Endothelial cell of umbilical vein (primary cell): ENCODE data around the gene SMARCA1. TPM values are rescaled to one million over a fixed set of nuclear protein-coding genes. Genes with fewer than 3 reads are reported as not detected.

Experiments
- BruUV-seq: library from RNA; stranded (reverse); fragments of 400-500 nt; replicated peaks from 2 replicates; lab custom pipeline; 2021; lab: Mats Ljungman, UMichigan
- CTCF ChIA-PET: fragments of 300-600, 350-600 bp; sonication (Branson Sonifier 250); formaldehyde crosslinking; loops from one replicate; lab custom pipeline; 2021; ENCODE audit warnings: antibody characterized with exemption, inconsistent platforms; lab: Charles Lee
- POLR2A ChIA-PET: fragments of 300-600, 350-600 bp; sonication (Branson Sonifier 250); formaldehyde crosslinking; loops from one replicate; lab custom pipeline; 2021; ENCODE audit warnings: antibody characterized with exemption, inconsistent platforms; lab: Charles Lee
- DNase-seq: peaks from one replicate; pipeline ENCODE4 v3.0.0-alpha.2; 2011; ENCODE audit warnings: low read depth, low spot score
- FAIRE-seq: peaks from 2 replicates; lab custom pipeline; 2011; peaks lifted over from hg19 to GRCh38; lab: Jason Lieb, UNC
- H2AFZ ChIP-seq: 2 replicates; pipeline ENCODE4 v1.6.0; 2012; ENCODE audit warnings: low read depth, low read length, control low read depth, inconsistent platforms
- H3K27ac ChIP-seq: 2 replicates; pipeline ENCODE4 v1.5.1; 2011; ENCODE audit warnings: low read depth, mild to moderate bottlenecking, control low read depth, low read length, moderate library complexity; ENCODE audit not compliant: insufficient read depth
- H3K27me3 ChIP-seq, 2 experiments: 2 replicates each; pipeline versions ENCODE4 v1.6.0 to v1.6.1; 2011; ENCODE audit warnings: low read length in 2 of 2, mixed read lengths in 1 of 2; ENCODE audit not compliant: control insufficient read depth in 2 of 2, insufficient read depth in 2 of 2
- H3K36me3 ChIP-seq, 2 experiments: 2 replicates in 1 of 2; 3 replicates in 1 of 2; pipeline ENCODE4 v1.5.1; 2011; ENCODE audit warnings: low read length in 2 of 2, mild to moderate bottlenecking in 1 of 2, moderate library complexity in 1 of 2; ENCODE audit not compliant: control insufficient read depth in 2 of 2, insufficient read depth in 2 of 2; ENCODE audit errors: extremely low read depth in 1 of 2
- H3K4me1 ChIP-seq: 3 replicates; pipeline ENCODE4 v1.5.1; 2011; ENCODE audit warnings: mild to moderate bottlenecking, low read length; ENCODE audit not compliant: control insufficient read depth, insufficient read depth; ENCODE audit errors: extremely low read depth
- H3K4me2 ChIP-seq: 2 replicates; pipeline ENCODE4 v1.6.1; 2011; ENCODE audit warnings: low read length, control low read depth, mixed read lengths; ENCODE audit not compliant: insufficient read depth
- H3K4me3 ChIP-seq, 3 experiments: fragments of 200-600 bp in 1 of 3; sonication (generic), shearing (Covaris generic) in 1 of 3; replicated peaks in 1 of 3; 2 replicates each; pipeline ENCODE4 v1.5.1; 2011 to 2016; ENCODE audit warnings: control low read depth in 3 of 3, low read length in 3 of 3, mild to moderate bottlenecking in 2 of 3, inconsistent platforms in 1 of 3, low read depth in 1 of 3, moderate library complexity in 1 of 3; ENCODE audit not compliant: insufficient read depth in 1 of 3
- H3K79me2 ChIP-seq: 2 replicates; pipeline ENCODE4 v1.6.0; 2012; ENCODE audit warnings: low read length, inconsistent platforms; ENCODE audit not compliant: control insufficient read depth, insufficient read depth
- H3K9ac ChIP-seq: replicated peaks from 2 replicates; pipeline ENCODE3; 2011; ENCODE audit warnings: low read length, control low read depth; ENCODE audit not compliant: insufficient read depth; ENCODE audit errors: extremely low read depth
- H3K9me1 ChIP-seq: replicated peaks from 3 replicates; pipeline ENCODE4 v1.6.0; 2011; ENCODE audit warnings: mild to moderate bottlenecking, low read length; ENCODE audit not compliant: control insufficient read depth, insufficient read depth; ENCODE audit errors: extremely low read depth
- H3K9me3 ChIP-seq: replicated peaks from 2 replicates; pipeline ENCODE4 v1.5.1; 2012; ENCODE audit warnings: low read length, inconsistent platforms; ENCODE audit not compliant: control insufficient read depth, insufficient read depth
- H4K20me1 ChIP-seq: replicated peaks from 2 replicates; pipeline ENCODE3; 2011; ENCODE audit warnings: mild to moderate bottlenecking, low read length; ENCODE audit not compliant: control insufficient read depth, insufficient read depth; ENCODE audit errors: extremely low read depth
- EZH2 ChIP-seq: IDR thresholded peaks from 2 replicates; pipeline ENCODE4 v1.6.1; 2012; ENCODE audit warnings: borderline replicate concordance, low read depth, mild to moderate bottlenecking, moderate library complexity, low read length, inconsistent platforms; ENCODE audit not compliant: severe bottlenecking
- FOS ChIP-seq: IDR thresholded peaks from 2 replicates; pipeline ENCODE4 v1.6.1; 2011; ENCODE audit warnings: mild to moderate bottlenecking, low read length, moderate library complexity, borderline replicate concordance; ENCODE audit not compliant: insufficient read depth
- GATA2 ChIP-seq: IDR thresholded peaks from 2 replicates; pipeline ENCODE4 v1.7.0; 2011; ENCODE audit warnings: low read depth, mild to moderate bottlenecking, moderate library complexity, mixed read lengths, low read length; ENCODE audit not compliant: insufficient read length, insufficient read depth
- JUN ChIP-seq: IDR thresholded peaks from 2 replicates; pipeline ENCODE4 v1.6.1; 2011; ENCODE audit warnings: borderline replicate concordance, low read depth; ENCODE audit not compliant: insufficient read length, insufficient read depth
- MYC ChIP-seq: IDR thresholded peaks from one replicate; pipeline ENCODE4 v1.6.1; 2011; ENCODE audit warnings: mild to moderate bottlenecking, low read depth, low read length
- POLR2A ChIP-seq: IDR thresholded peaks from 2 replicates; pipeline ENCODE4 v1.6.1; 2012; ENCODE audit warnings: low read depth, mild to moderate bottlenecking, control low read depth, low read length
- POLR2AphosphoS5 ChIP-seq: IDR thresholded peaks from 2 replicates; pipeline ENCODE4 v1.6.1; 2012; ENCODE audit warnings: low read depth, mild to moderate bottlenecking, control low read depth, low read length, moderate library complexity; ENCODE audit not compliant: insufficient read depth
- dilution Hi-C: fragments of 300-500 bp; cut with MboI; formaldehyde crosslinking; loops from one replicate; pipeline ENCODE4 v1.15.0; 2019; ENCODE audit warnings: low sequenced_read_pairs; ENCODE audit not compliant: extremely low pct_ligation_motif_present
- intact Hi-C: fragments of 100-400 bp; cut with micrococcal nuclease; formaldehyde crosslinking; loops from one replicate; pipeline ENCODE4 v1.10.0; 2022
- polyA plus RNA-seq, 4 experiments: library from polyadenylated mRNA; depleted of rRNA in 3 of 4; stranded (reverse) in 3 of 4; unstranded in 1 of 4; fragments of >200 nt; gene quantifications; 2 replicates each; pipeline versions ENCODE4 v1.2.1 to v1.2.3, GENCODE V29; 2011 to 2012; ENCODE audit warnings: missing spikeins in 1 of 4
- total RNA-seq: library from RNA; stranded (reverse); gene quantifications from 2 replicates; pipeline ENCODE4 v1.2.3, GENCODE V29; 2021
- TF ChIP-seq, protein P1 (sequence below), 2 donors: IDR thresholded peaks; 1 replicate in 1 of 2; 2 replicates in 1 of 2; pipeline ENCODE4 v1.5.1; 2011; ENCODE audit warnings: low read length in 2 of 2, mild to moderate bottlenecking in 2 of 2, moderate library complexity in 2 of 2, control low read depth in 1 of 2, inconsistent platforms in 1 of 2, low read depth in 1 of 2; ENCODE audit not compliant: insufficient read depth in 1 of 2; ENCODE audit errors: extremely low read depth in 1 of 2
- TF ChIP-seq, protein P2 (sequence below): IDR thresholded peaks from 2 replicates; pipeline ENCODE4 v1.6.1; 2011; ENCODE audit not compliant: insufficient read depth, insufficient read length

The SMARCA1 gene
- total and polyA plus RNA-seq, 2 donors (not counting 3 experiments of a cell fraction or from before 2014, with no cell fraction given) = 8.3 to 29.7 TPM

DNA sequence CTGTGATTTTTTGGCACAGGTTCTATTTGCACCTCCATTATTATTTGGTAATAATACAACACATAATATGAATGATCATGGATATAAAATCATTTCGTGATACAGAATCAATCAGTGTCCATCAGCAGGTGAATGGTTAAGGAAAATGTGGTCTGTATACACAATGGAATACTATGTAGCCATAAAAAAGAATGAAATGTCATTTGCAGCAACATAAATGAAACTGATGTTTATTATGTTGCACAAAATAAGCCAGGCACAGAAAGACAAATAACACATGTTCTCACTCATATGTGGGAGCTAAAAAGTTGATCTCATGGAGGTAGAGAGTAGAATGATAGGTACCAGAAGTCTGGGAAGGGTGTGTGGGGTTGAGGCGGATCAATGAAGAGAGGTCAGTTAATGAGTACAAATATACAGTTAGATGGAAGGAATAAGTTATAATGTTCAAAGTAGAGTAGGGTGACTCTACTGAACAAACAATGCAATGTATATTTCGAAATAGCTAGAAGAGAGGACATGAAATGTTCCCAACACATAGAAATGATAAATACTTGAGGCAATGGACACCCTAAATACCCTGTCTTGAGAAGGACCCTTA, 1.1 kb upstream of the SMARCA1 start:
- ChIA-PET POLR2A (no interaction called here), CTCF (interaction anchor here (1.0 kb wide), 1 partner anchor 16 kb away, joined by 4 read pairs; the partner anchor contains the start of gene OCRL)
- no peak overlapping the region for H3K27ac ChIP-seq
- H3K4me3 ChIP-seq = no peak overlapping the region
- no peak overlapping the region for H3K9ac ChIP-seq
- no peaks in the 10 kb centered on the region for H3K36me3 ChIP-seq
- TF ChIP-seq EZH2 (no peak), POLR2AphosphoS5 (no peak), POLR2A (no peak), JUN (no peak), FOS (no peak), MYC (no peak), GATA2 (no peak)
- TF ChIP-seq, protein P1, sequence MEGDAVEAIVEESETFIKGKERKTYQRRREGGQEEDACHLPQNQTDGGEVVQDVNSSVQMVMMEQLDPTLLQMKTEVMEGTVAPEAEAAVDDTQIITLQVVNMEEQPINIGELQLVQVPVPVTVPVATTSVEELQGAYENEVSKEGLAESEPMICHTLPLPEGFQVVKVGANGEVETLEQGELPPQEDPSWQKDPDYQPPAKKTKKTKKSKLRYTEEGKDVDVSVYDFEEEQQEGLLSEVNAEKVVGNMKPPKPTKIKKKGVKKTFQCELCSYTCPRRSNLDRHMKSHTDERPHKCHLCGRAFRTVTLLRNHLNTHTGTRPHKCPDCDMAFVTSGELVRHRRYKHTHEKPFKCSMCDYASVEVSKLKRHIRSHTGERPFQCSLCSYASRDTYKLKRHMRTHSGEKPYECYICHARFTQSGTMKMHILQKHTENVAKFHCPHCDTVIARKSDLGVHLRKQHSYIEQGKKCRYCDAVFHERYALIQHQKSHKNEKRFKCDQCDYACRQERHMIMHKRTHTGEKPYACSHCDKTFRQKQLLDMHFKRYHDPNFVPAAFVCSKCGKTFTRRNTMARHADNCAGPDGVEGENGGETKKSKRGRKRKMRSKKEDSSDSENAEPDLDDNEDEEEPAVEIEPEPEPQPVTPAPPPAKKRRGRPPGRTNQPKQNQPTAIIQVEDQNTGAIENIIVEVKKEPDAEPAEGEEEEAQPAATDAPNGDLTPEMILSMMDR (IDR thresholded peaks at IDR 0.05; ENCODE audit: extremely low read depth in 1 of 2, insufficient read depth in 1 of 2, low read depth in 1 of 2, low read length in 2 of 2) = no peak
- TF ChIP-seq, protein P2, sequence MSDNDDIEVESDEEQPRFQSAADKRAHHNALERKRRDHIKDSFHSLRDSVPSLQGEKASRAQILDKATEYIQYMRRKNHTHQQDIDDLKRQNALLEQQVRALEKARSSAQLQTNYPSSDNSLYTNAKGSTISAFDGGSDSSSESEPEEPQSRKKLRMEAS = no peak
- DNase-seq (no peak), FAIRE-seq (no peak)
- no peaks in the 10 kb centered on the region for H4K20me1 ChIP-seq
- H3K9me3 ChIP-seq = no peaks in the 10 kb centered on the region
- H3K27me3 ChIP-seq = peaks cover 0 to 10% of the 10 kb centered on the region in 2 experiments
- H3K4me1 ChIP-seq = peaks cover 5% of the 10 kb centered on the region
- H3K79me2 ChIP-seq = peaks cover 5% of the 10 kb centered on the region
- BruUV-seq = no TSS peak
- H3K9me1 ChIP-seq = no peaks in the 10 kb centered on the region
- dilution Hi-C loops = no loop called here
- intact Hi-C loops = no loop called here
- H2AFZ ChIP-seq = no peak overlapping the region
- no peak overlapping the region for H3K4me2 ChIP-seq
